Ovary (tissue), 9 donors: ENCODE data around the gene TMEM240. TPM values are rescaled to one million over a fixed set of nuclear protein-coding genes. Genes with fewer than 3 reads are reported as not detected.
A peak's percentile ranks its signal among the peaks of the same experiment; 100 is the strongest.

ENCODE experiments used
- DNase-seq, 5 donors: peaks; one replicate each; pipeline ENCODE4 v3.0.0-alpha.2; 2019 to 2020
- H3K27ac ChIP-seq, 2 donors: fragments of 200-600 bp; one replicate each; pipeline versions ENCODE4 v1.5.1 to v1.8.0; 2019 to 2022
- H3K27me3 ChIP-seq: fragments of 200-600 bp; one replicate; pipeline ENCODE4 v1.8.0; 2022
- H3K36me3 ChIP-seq: fragments of 200-600 bp; sonication (generic); one replicate; pipeline ENCODE4 v1.5.1; 2019
- H3K4me1 ChIP-seq: one replicate; pipeline ENCODE4 v1.8.1; 2013; ENCODE audit warnings: mild to moderate bottlenecking, moderate library complexity; ENCODE audit not compliant: insufficient read depth
- H3K4me3 ChIP-seq: fragments of 200-600 bp; sonication (generic); one replicate; pipeline ENCODE4 v1.5.1; 2017
- H3K9me3 ChIP-seq, 2 donors: fragments of 200-600 bp in 1 of 2; sonication (generic) in 1 of 2; one replicate each; pipeline versions ENCODE4 v1.5.1 to v1.8.1; 2013 to 2019; ENCODE audit warnings: mild to moderate bottlenecking in 1 of 2, moderate library complexity in 1 of 2
- EP300 ChIP-seq: sonication (generic); formaldehyde crosslinking; IDR thresholded peaks from one replicate; pipeline ENCODE4 v1.6.1; 2017; ENCODE audit warnings: antibody characterized with exemption
- POLR2A ChIP-seq: fragments of 450-650 bp; IDR thresholded peaks from one replicate; pipeline ENCODE4 v1.6.1; 2017; ENCODE audit warnings: antibody characterized with exemption, mild to moderate bottlenecking, moderate library complexity
- whole genome bisulfite sequencing, 3 donors: extraction: QIAGEN DNeasy Blood & Tissue Kit in 1 of 3; methylation state at CpG; one replicate each; pipeline versions ENCODE4 v1.1.5 to v1.1.7; 2013 to 2017; 5-methylcytosine and 5-hydroxymethylcytosine counted together
- intact Hi-C, 4 donors: fragments of 100-400 bp; cut with DNase I; formaldehyde crosslinking; loops; one replicate each; pipeline versions ENCODE4 v1.11.0 to v1.15.1; 2022 to 2023
- polyA plus RNA-seq, 2 donors: library from polyadenylated mRNA; stranded (reverse); fragments of 200-250 nt in 1 of 2; fragments of 350-450 nt in 1 of 2; fragmentation: Illumina TruSeq in 1 of 2; extraction: RNeasy Lipid Tissue Mini Kit (QIAGEN cat#74804) in 1 of 2; gene quantifications; one replicate each; pipeline ENCODE4 v1.2.3, GENCODE V29; 2013 to 2014
- total RNA-seq, 7 donors: library from RNA; depleted of rRNA in 2 of 7; stranded (reverse); fragments of >200 nt in 2 of 7; fragmentation: NEBNext Ultra II Directional in 3 of 7; extraction: Animal tissue kit (Norgen Biotek cat#: 25700) in 3 of 7; gene quantifications; one replicate each; pipeline versions ENCODE4 v1.1.0 to v1.2.4, GENCODE V29; 2016 to 2023
- TF ChIP-seq, protein P1 (sequence below), 3 donors: fragments of 450-650 bp in 2 of 3; fragments of 200-600 bp in 1 of 3; IDR thresholded peaks; one replicate each; pipeline versions ENCODE4 v1.5.1 to v1.8.0; 2016 to 2022; ENCODE audit warnings: antibody characterized with exemption in 3 of 3, mild to moderate bottlenecking in 1 of 3
- donor health status: DM: no; HTN: no; CAD: no; lungs with moderate emphysema.
- donor health status: DM: no; HTN: no; CAD: no.
- donor health status: Bipolar disorder and iron deficiency.
- donor health status: DM: yes; HTN: yes; CAD: no.
- donor health status: DM: no; HTN: no; CAD: no.
- donor health status: DM: yes; HTN: yes; CAD: no.

TMEM240 gene
- total and polyA plus RNA-seq, 9 donors: 6.2 to 30.3 (median 11.4) TPM; not detected in 1

DNA sequence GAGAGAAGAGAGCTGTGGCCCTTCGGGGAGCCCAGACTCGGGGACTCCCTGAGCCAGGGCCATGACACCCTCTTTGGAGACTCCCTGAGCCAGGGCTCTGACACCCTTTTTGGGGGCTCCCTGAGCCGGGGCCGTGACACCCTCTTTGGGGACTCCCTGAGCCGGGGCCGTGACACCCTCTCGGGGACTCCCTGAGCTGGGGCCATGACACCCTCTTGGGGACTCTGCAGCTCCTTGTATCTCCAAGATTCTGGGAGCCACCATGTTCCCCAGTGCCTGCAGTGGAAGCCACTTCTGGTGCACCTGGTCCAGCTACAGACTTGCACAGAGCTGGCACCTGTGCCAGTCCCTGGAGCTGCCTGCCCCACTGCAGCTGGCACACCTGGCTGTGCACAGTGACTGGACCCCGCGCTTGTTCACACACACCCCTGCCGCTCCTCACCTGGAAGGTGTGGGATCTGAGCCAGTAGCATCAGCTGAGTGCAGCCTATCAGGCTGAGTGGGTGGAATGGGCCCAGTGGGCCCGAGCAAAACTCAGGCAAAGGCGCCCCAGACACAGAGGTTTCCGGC, 38.0 kb upstream of the TMEM240 start:
- no peak for DNase-seq
- Histone ChIP-seq H3K4me1 (peaks cover under 1% of the 10 kb centered on the region), H3K36me3 (no peaks in the 10 kb centered on the region), H3K27ac (no peak overlapping the region), H3K4me3 (no peak overlapping the region), H3K27me3 (no peaks in the 10 kb centered on the region), H3K9me3 (no peaks in the 10 kb centered on the region)
- 76 to 88% (median 86%) methylated on average over 13 of the region's 13 CpGs for WGBS, 3 donors
- intact Hi-C loops: no loop called here
- TF ChIP-seq POLR2A (no peak), EP300 (no peak)
- TF ChIP-seq, protein P1, sequence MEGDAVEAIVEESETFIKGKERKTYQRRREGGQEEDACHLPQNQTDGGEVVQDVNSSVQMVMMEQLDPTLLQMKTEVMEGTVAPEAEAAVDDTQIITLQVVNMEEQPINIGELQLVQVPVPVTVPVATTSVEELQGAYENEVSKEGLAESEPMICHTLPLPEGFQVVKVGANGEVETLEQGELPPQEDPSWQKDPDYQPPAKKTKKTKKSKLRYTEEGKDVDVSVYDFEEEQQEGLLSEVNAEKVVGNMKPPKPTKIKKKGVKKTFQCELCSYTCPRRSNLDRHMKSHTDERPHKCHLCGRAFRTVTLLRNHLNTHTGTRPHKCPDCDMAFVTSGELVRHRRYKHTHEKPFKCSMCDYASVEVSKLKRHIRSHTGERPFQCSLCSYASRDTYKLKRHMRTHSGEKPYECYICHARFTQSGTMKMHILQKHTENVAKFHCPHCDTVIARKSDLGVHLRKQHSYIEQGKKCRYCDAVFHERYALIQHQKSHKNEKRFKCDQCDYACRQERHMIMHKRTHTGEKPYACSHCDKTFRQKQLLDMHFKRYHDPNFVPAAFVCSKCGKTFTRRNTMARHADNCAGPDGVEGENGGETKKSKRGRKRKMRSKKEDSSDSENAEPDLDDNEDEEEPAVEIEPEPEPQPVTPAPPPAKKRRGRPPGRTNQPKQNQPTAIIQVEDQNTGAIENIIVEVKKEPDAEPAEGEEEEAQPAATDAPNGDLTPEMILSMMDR (IDR thresholded peaks at IDR 0.05): no peak

DNA sequence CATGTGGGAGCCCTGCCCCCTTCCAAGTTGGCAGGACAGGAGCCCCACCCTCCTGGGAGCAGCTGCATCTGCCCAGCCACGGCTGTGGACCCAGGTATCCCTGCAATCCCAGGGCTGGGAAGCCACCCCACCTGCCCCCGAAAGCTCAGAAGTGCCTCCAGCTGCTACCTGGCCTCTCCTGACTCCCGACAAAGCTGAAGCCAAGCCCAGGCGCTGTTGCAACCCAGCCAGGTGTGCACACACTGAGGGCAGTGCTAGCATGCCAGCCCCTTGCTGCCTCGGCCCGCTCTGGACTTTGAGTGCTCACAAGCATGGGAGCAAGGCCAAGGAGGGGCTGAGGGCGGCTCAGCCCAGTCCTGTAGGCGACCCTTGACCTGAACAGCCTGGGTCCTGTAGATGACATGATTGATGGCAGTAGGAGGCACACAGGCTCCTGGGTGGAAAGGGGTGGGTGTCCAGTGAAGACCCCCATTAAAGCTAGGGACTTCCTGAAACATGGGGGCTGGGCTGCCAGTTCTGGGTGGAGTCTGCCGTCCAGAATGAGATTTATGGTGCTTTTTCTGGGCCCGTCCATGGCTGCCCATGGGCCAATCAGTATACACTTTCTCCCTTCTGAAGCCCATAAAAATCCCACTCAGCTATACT, 37.1 kb upstream of the TMEM240 start:
- no peaks in the 10 kb centered on the region for H3K9me3 ChIP-seq
- intact Hi-C loops: no loop called here
- no peak overlapping the region for H3K27ac ChIP-seq
- H3K27me3 ChIP-seq: no peaks in the 10 kb centered on the region
- no peak for DNase-seq
- H3K36me3 ChIP-seq: no peaks in the 10 kb centered on the region
- 29 to 46% (median 32%) methylated on average over 10 of the region's 10 CpGs for WGBS, 3 donors
- H3K4me1 ChIP-seq: peaks cover 2% of the 10 kb centered on the region
- H3K4me3 ChIP-seq: no peak overlapping the region
- TF ChIP-seq POLR2A: no peak
- TF ChIP-seq, protein P1 (IDR thresholded peaks at IDR 0.05): no peak
- no peak for TF ChIP-seq EP300

DNA sequence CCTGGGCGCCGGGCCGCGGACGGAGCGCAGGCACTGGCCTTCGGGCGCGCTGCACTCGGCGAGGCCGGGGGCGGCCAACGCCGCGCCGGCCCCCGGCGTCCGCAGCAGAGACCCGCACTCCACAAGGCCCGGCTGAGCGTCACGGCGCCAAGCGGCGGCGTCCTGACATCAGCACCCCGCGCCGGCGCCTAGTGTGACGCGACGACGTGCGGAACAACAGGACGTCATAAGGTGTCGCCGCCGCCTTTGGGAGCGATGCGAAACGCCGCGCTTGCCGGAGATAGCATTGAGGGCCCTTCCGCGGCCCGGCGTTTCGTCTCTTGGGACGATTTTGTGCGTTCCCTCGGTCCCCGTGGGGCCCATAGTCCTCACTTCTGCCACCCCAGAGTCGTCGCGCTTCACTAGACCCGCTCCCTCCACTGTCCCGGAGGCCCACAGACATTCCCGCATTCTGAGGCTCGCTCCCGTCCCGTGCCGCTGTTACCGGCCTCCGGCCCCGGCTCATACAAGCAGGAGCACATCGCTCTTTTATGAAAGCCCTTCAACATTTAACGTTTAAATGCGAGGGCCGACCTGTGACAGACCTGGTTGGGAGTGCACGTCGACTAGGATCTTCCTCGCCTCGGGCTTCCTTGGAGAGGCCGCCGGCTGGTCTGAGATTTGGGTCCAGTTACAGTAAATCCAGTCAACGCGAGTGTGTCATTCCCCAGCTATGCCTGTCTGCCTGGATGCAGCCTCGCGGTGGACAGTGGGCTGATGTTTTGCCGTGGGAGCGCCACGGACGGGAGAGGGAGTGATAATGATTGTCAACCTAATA, 34.5 kb upstream of the TMEM240 start, which contains the start of gene SSU72:
Gene SSU72 (minus strand): TSS at position 143 of the 817 bp plus-strand sequence. CDS start 306 bp downstream, outside the sequence.
- H3K4me3 ChIP-seq: peak within 1 kb of the TSS; percentile 63
- H3K9me3 ChIP-seq: no peaks in the 10 kb centered on the region
- intact Hi-C loops: loop anchor here in 1 of 4 donors (2.0 kb wide), 1 partner anchor 316 kb away; the partner anchor contains the start of gene GNB1
- peaks cover 4% of the 10 kb centered on the region for H3K4me1 ChIP-seq
- H3K27me3 ChIP-seq: no peaks in the 10 kb centered on the region
- peak within 1 kb of the TSS; percentile 97 to 99 for H3K27ac ChIP-seq
- peak; percentile 89 to 96 (median 93) for DNase-seq
- H3K36me3 ChIP-seq: no peaks in the 10 kb centered on the region
- 0 to 1% (median 0%) methylated on average over 71 to 87 of the region's 87 CpGs for WGBS, 3 donors
- TF ChIP-seq EP300: no peak
- TF ChIP-seq, protein P1 (IDR thresholded peaks at IDR 0.05): peak in 1 of 3 donors; percentile 24
- peak; percentile 96 for TF ChIP-seq POLR2A
